Fibroblast of skin of left biceps (primary cell): ENCODE measurements around the gene TTR.

Source experiments
- DNase-seq, 2 experiments: peaks; one replicate each; pipeline ENCODE4 v3.0.0-alpha.2; 2013; ENCODE audit warnings: low read depth in 2 of 2

Gene TTR

GRCh38 chr18:31616586-31616985, 24.9 kb downstream of the TTR start:
- DNase-seq, result no peak

- DNase-seq, result no peak
These were observed 25.5 kb downstream of the TTR start for GRCh38 chr18:31617031-31617717.

GRCh38 chr18:31618801-31619200, 27.1 kb downstream of the TTR start:
- no peak for DNase-seq

GRCh38 chr18:31619291-31619690, 27.6 kb downstream of the TTR start:
- no peak for DNase-seq

GRCh38 chr18:31624892-31625640, 33.4 kb downstream of the TTR start:
- DNase-seq, result no peak

- no peak for DNase-seq
These were observed 34.7 kb downstream of the TTR start for GRCh38 chr18:31626409-31626808.

- no peak for DNase-seq
These were observed 38.9 kb downstream of the TTR start for GRCh38 chr18:31630549-31630948.

GRCh38 chr18:31631526-31631925, 39.8 kb downstream of the TTR start:
- no peak for DNase-seq

- no peak for DNase-seq
These were observed 40.7 kb downstream of the TTR start for GRCh38 chr18:31632356-31632755.

- no peak for DNase-seq
These were observed 42.0 kb downstream of the TTR start for GRCh38 chr18:31633392-31634330.

GRCh38 chr18:31634331-31634713, 42.6 kb downstream of the TTR start:
- no peak for DNase-seq

GRCh38 chr18:31636387-31636786, 44.7 kb downstream of the TTR start:
- DNase-seq, result no peak

- DNase-seq, result no peak
These were observed 45.8 kb downstream of the TTR start for GRCh38 chr18:31637445-31637844.

- peak in 1 of 2 experiments; percentile 17 for DNase-seq
These were observed 51.3 kb downstream of the TTR start for GRCh38 chr18:31643003-31643402.

- no peak for DNase-seq
These were observed 53.7 kb downstream of the TTR start for GRCh38 chr18:31645411-31645810.

- no peak for DNase-seq
These were observed 54.9 kb downstream of the TTR start for GRCh38 chr18:31646332-31647126.

- no peak for DNase-seq
These were observed 55.6 kb downstream of the TTR start for GRCh38 chr18:31647127-31647753.
